Fibroblast of peridontal ligament (primary cell): ENCODE data around the gene LYVE1.
"Not testable (repeated sequence)": the region's sequence is repeated elsewhere in the genome, so short reads cannot be mapped to it uniquely, and the experiment has no call there.

ENCODE experiments used
- DNase-seq: peaks from one replicate; pipeline ENCODE4 v3.0.0-alpha.2; 2010; ENCODE audit errors: extremely low read depth

Gene LYVE1

GRCh38 chr11:10568486-10568941 lies at the start of gene LYVE1:
Gene LYVE1 (minus strand): TSS chr11:10568665. CDS start chr11:10568532, 133 bp downstream.
- DNase-seq: peak; percentile 47

- DNase-seq: no peak
Measured at GRCh38 chr11:10617551-10617950, 49.1 kb upstream of the LYVE1 start.

- no peak for DNase-seq
Measured at GRCh38 chr11:10611979-10612862, 43.8 kb upstream of the LYVE1 start.

- DNase-seq: no peak
Measured at GRCh38 chr11:10609636-10610035, 41.2 kb upstream of the LYVE1 start.

- no peak for DNase-seq
Measured at GRCh38 chr11:10608584-10608983, 40.1 kb upstream of the LYVE1 start.

GRCh38 chr11:10607462-10608132 lies 39.1 kb upstream of the LYVE1 start:
- DNase-seq: peak; percentile 39

GRCh38 chr11:10606536-10607208 lies 38.2 kb upstream of the LYVE1 start:
- no peak for DNase-seq

GRCh38 chr11:10605941-10606381 lies 37.5 kb upstream of the LYVE1 start:
- DNase-seq: peak; percentile 94

- DNase-seq: peak; percentile 20
Measured at GRCh38 chr11:10604798-10605197, 36.3 kb upstream of the LYVE1 start.

GRCh38 chr11:10604340-10604748 lies 35.9 kb upstream of the LYVE1 start:
- peak; percentile 53 for DNase-seq

- DNase-seq: no peak
Measured at GRCh38 chr11:10603721-10604297, 35.3 kb upstream of the LYVE1 start.

GRCh38 chr11:10602945-10603344 lies 34.5 kb upstream of the LYVE1 start:
- no peak for DNase-seq

GRCh38 chr11:10602366-10602765 lies 33.9 kb upstream of the LYVE1 start:
- no peak for DNase-seq

- no peak for DNase-seq
Measured at GRCh38 chr11:10601837-10602236, 33.4 kb upstream of the LYVE1 start.

GRCh38 chr11:10600570-10601248 lies 32.2 kb upstream of the LYVE1 start:
- no peak for DNase-seq

GRCh38 chr11:10599388-10600175 lies 31.1 kb upstream of the LYVE1 start:
- peak; percentile 41 for DNase-seq

- no peak for DNase-seq
Measured at GRCh38 chr11:10598816-10599215, 30.4 kb upstream of the LYVE1 start.

GRCh38 chr11:10597877-10598351 lies 29.4 kb upstream of the LYVE1 start:
- peak; percentile 62 for DNase-seq

- DNase-seq: not testable (repeated sequence)
Measured at GRCh38 chr11:10595840-10596239, 27.4 kb upstream of the LYVE1 start.

GRCh38 chr11:10594407-10594806 lies 25.9 kb upstream of the LYVE1 start:
- DNase-seq: no peak
